Stimulated activated CD4-positive, alpha-beta T cell treated with anti-CD3 and anti-CD28 coated beads, Interleukin-12 subunit alpha, Interleukin-12 subunit beta, amount 100 ng/mL, for 4 hours (primary cell): ENCODE results near the gene TBC1D2.
"Not testable (repeated sequence)": the region's sequence is repeated elsewhere in the genome, so short reads cannot be mapped to it uniquely, and the experiment has no call there.

Experiments used
- DNase-seq: peaks from one replicate; pipeline ENCODE4 v3.0.0-alpha.2; 2020

Gene TBC1D2

GRCh38 chr9:98269652-98270051, 14.2 kb upstream of the TBC1D2 start:
- DNase-seq, result not testable (repeated sequence)

GRCh38 chr9:98267556-98267955, 12.1 kb upstream of the TBC1D2 start:
- DNase-seq, result not testable (repeated sequence)

- DNase-seq, result no peak
Observed at GRCh38 chr9:98264516-98264915, 9.1 kb upstream of the TBC1D2 start.

GRCh38 chr9:98263482-98264357, 8.3 kb upstream of the TBC1D2 start:
- peak; percentile 77 for DNase-seq

GRCh38 chr9:98263080-98263479, 7.6 kb upstream of the TBC1D2 start:
- no peak for DNase-seq

- DNase-seq, result no peak
Observed at GRCh38 chr9:98262056-98262455, 6.6 kb upstream of the TBC1D2 start.

- no peak for DNase-seq
Observed at GRCh38 chr9:98260635-98261034, 5.2 kb upstream of the TBC1D2 start.

- no peak for DNase-seq
Observed at GRCh38 chr9:98259791-98260190, 4.3 kb upstream of the TBC1D2 start.

- DNase-seq, result peak; percentile 15
Observed at GRCh38 chr9:98256756-98257155, 1.3 kb upstream of the TBC1D2 start.

GRCh38 chr9:98255061-98255577, 330 bp downstream of the TBC1D2 start:
- DNase-seq, result no peak

GRCh38 chr9:98254228-98255060, 1.0 kb downstream of the TBC1D2 start:
- no peak for DNase-seq

GRCh38 chr9:98253565-98253964, 1.9 kb downstream of the TBC1D2 start:
- no peak for DNase-seq

- DNase-seq, result no peak
Observed at GRCh38 chr9:98251551-98251950, 3.9 kb downstream of the TBC1D2 start.

GRCh38 chr9:98249771-98250170, 5.7 kb downstream of the TBC1D2 start:
- DNase-seq, result no peak

- DNase-seq, result peak; percentile 6
Observed at GRCh38 chr9:98248737-98249474, 6.5 kb downstream of the TBC1D2 start.

- no peak for DNase-seq
Observed at GRCh38 chr9:98247831-98248657, 7.4 kb downstream of the TBC1D2 start.

GRCh38 chr9:98242426-98242825, 13.0 kb downstream of the TBC1D2 start:
- DNase-seq, result no peak

GRCh38 chr9:98241357-98242300, 13.8 kb downstream of the TBC1D2 start:
- no peak for DNase-seq

GRCh38 chr9:98240475-98240874, 15.0 kb downstream of the TBC1D2 start:
- no peak for DNase-seq

- no peak for DNase-seq
Observed at GRCh38 chr9:98236901-98237487, 18.5 kb downstream of the TBC1D2 start.
